Hepatocyte (in vitro differentiated cells): ENCODE data around the gene SPZ1. TPM values are rescaled to one million over a fixed set of nuclear protein-coding genes. Genes with fewer than 3 reads are reported as not detected.
A peak's percentile ranks its signal among the peaks of the same experiment; 100 is the strongest.
"Not testable (repeated sequence)": the region's sequence is repeated elsewhere in the genome, so short reads cannot be mapped to it uniquely, and the experiment has no call there.

Experiments
- DNase-seq: peaks from one replicate; pipeline ENCODE4 v3.0.0-alpha.2; 2016; ENCODE audit warnings: low spot score
- H2AFZ ChIP-seq: fragments of 200-600 bp; sonication (generic); 2 replicates; pipeline ENCODE4 v1.6.0; 2016; ENCODE audit warnings: antibody characterized with exemption, mild to moderate bottlenecking
- H3K27ac ChIP-seq: fragments of 200-600 bp; sonication (generic); 2 replicates; pipeline ENCODE4 v1.5.1; 2016; ENCODE audit warnings: mild to moderate bottlenecking
- H3K27me3 ChIP-seq: fragments of 200-600 bp; sonication (generic); 2 replicates; pipeline ENCODE4 v1.6.1; 2016
- H3K36me3 ChIP-seq: fragments of 200-600 bp; sonication (generic); replicated peaks from 2 replicates; pipeline ENCODE4 v1.5.1; 2016; ENCODE audit warnings: low read depth; ENCODE audit not compliant: insufficient read depth
- H3K4me1 ChIP-seq: fragments of 200-600 bp; sonication (generic); 2 replicates; pipeline ENCODE4 v1.5.1; 2016; ENCODE audit warnings: mild to moderate bottlenecking, moderate library complexity; ENCODE audit not compliant: insufficient read depth
- H3K4me2 ChIP-seq: fragments of 200-600 bp; sonication (generic); 2 replicates; pipeline ENCODE4 v1.6.0; 2016
- H3K4me3 ChIP-seq: fragments of 200-600 bp; sonication (generic); 2 replicates; pipeline ENCODE4 v1.5.1; 2016; ENCODE audit warnings: mild to moderate bottlenecking
- H3K79me2 ChIP-seq: fragments of 200-600 bp; sonication (generic); 2 replicates; pipeline ENCODE4 v1.6.0; 2017; ENCODE audit warnings: mild to moderate bottlenecking
- H3K9me2 ChIP-seq: fragments of 200-600 bp; sonication (generic); replicated peaks from 2 replicates; pipeline ENCODE4 v1.6.0; 2017; ENCODE audit warnings: mild to moderate bottlenecking; ENCODE audit not compliant: insufficient read depth
- H3K9me3 ChIP-seq: fragments of 200-600 bp; sonication (generic); 2 replicates; pipeline ENCODE4 v1.5.1; 2016; ENCODE audit warnings: low read depth, mild to moderate bottlenecking
- H4K20me1 ChIP-seq: fragments of 200-600 bp; sonication (generic); 2 replicates; pipeline ENCODE4 v1.6.0; 2016; ENCODE audit warnings: mild to moderate bottlenecking; ENCODE audit not compliant: insufficient read depth, poor library complexity, severe bottlenecking
- EZH2 ChIP-seq: fragments of 200-600 bp; sonication (generic); IDR thresholded peaks from 2 replicates; pipeline ENCODE4 v1.6.1; 2016; ENCODE audit warnings: antibody characterized with exemption, mild to moderate bottlenecking, borderline replicate concordance
- EZH2phosphoT487 ChIP-seq: fragments of 200-600 bp; sonication (generic); IDR thresholded peaks from one replicate; pipeline ENCODE4 v1.6.1; 2018; ENCODE audit warnings: antibody characterized with exemption, mild to moderate bottlenecking, low read depth, moderate library complexity; ENCODE audit not compliant: unreplicated experiment, severe bottlenecking
- WGBS: methylation state at CpG from one replicate; pipeline ENCODE4 v1.1.6; 2016; ENCODE audit warnings: low lambda C conversion rate; ENCODE audit errors: missing lambda C conversion rate; 5-methylcytosine and 5-hydroxymethylcytosine counted together
- polyA plus RNA-seq: library from polyadenylated mRNA; unstranded; fragments of >200 nt; fragmentation: Nextera tagmentation; extraction: Ambion mirVana; gene quantifications from 2 replicates; pipeline ENCODE4 v1.2.1, GENCODE V29; 2016
- total RNA-seq: library from RNA; depleted of rRNA; stranded (reverse); fragments of >200 nt; gene quantifications from 2 replicates; pipeline ENCODE4 v1.2.3, GENCODE V29; 2014
- TF ChIP-seq, protein P1 (sequence below): fragments of 200-600 bp; sonication (generic); IDR thresholded peaks from 2 replicates; pipeline ENCODE4 v1.5.1; 2016; ENCODE audit warnings: antibody characterized with exemption, mild to moderate bottlenecking; ENCODE audit not compliant: poor library complexity

SPZ1 gene, protein sequence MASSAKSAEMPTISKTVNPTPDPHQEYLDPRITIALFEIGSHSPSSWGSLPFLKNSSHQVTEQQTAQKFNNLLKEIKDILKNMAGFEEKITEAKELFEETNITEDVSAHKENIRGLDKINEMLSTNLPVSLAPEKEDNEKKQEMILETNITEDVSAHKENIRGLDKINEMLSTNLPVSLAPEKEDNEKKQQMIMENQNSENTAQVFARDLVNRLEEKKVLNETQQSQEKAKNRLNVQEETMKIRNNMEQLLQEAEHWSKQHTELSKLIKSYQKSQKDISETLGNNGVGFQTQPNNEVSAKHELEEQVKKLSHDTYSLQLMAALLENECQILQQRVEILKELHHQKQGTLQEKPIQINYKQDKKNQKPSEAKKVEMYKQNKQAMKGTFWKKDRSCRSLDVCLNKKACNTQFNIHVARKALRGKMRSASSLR
- total RNA-seq = not detected in 2 replicates
- not detected in 2 replicates for polyA plus RNA-seq

DNA sequence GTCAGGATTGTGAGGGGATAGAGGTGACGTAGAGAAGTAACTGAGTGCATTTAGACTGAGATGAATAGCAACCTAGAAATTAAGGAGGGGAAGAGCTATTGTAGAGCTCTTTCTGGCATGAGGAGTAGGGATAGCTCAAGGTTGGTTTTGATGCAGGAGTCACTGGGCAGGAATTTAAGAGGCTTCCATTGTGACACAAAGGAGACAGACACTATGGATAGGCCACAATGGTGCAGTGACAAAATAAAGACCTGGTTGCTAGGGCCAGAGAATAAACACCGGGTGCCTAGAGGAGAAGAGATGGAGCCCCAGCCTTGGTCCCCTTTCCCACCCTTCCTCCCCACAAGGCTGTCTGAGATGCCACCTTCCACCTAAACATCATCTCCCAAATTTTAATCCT lies at the start of gene SPZ1:
Gene SPZ1, plus strand, starts transcription at position 301 of the 400 bp plus-strand sequence. CDS start 214 bp downstream, outside the sequence.
- H3K4me1 ChIP-seq = no peaks in the 10 kb centered on the region
- no peak within 1 kb of the TSS for H3K27ac ChIP-seq
- no peaks in the 10 kb centered on the region for H3K27me3 ChIP-seq
- 69% methylated on average over 2 of the region's 2 CpGs for WGBS
- no peak for DNase-seq
- no peak for TF ChIP-seq EZH2phosphoT487
- TF ChIP-seq, protein P1, sequence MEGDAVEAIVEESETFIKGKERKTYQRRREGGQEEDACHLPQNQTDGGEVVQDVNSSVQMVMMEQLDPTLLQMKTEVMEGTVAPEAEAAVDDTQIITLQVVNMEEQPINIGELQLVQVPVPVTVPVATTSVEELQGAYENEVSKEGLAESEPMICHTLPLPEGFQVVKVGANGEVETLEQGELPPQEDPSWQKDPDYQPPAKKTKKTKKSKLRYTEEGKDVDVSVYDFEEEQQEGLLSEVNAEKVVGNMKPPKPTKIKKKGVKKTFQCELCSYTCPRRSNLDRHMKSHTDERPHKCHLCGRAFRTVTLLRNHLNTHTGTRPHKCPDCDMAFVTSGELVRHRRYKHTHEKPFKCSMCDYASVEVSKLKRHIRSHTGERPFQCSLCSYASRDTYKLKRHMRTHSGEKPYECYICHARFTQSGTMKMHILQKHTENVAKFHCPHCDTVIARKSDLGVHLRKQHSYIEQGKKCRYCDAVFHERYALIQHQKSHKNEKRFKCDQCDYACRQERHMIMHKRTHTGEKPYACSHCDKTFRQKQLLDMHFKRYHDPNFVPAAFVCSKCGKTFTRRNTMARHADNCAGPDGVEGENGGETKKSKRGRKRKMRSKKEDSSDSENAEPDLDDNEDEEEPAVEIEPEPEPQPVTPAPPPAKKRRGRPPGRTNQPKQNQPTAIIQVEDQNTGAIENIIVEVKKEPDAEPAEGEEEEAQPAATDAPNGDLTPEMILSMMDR = no peak
- TF ChIP-seq EZH2 = no peak
- no peak within 1 kb of the TSS for H2AFZ ChIP-seq
- no peak within 1 kb of the TSS for H3K4me2 ChIP-seq
- no peaks in the 10 kb centered on the region for H3K9me3 ChIP-seq
- no peaks in the 10 kb centered on the region for H3K36me3 ChIP-seq
- H4K20me1 ChIP-seq = no peaks in the 10 kb centered on the region
- H3K9me2 ChIP-seq = no peaks in the 10 kb centered on the region
- no peak within 1 kb of the TSS for H3K4me3 ChIP-seq
- H3K79me2 ChIP-seq = no peaks in the 10 kb centered on the region

DNA sequence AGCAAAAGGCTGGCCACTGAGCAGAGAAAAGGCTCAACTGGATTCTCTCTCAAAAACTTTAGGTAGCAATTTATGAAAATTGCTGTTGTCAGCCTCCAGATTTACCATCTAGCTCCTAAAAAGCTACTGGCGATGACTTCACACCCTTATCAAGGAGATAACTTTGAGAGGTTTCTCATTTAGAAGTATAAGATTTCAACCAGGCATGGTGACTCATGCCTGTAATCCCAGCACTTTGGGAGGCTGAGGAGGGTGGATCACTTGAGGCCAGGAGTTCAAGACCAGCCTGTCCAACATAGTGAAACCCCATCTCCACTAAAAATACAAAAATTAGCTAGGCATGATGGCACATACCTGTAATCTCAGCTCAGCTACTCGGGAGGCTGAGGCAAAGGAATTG lies 49.3 kb upstream of the SPZ1 start:
- DNase-seq = not testable (repeated sequence)

DNA sequence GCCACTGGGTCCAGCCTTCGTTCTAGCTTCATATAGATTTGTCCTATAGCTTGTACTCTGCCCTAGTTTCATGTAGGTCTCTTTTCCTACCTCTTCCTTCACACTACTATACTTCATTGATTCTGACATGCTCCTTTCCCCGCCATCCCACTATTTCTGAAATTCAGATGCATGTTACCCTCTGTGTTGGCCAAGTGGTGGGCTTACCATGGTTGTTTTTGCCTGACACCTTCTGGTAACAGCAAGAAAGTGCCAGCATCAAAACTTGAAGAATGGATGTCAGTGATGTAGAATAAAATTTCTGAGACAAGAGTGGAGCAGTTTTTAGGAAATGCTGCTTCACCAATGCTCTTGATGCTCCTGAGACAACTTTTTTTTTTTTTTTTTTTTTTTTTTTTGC lies 44.5 kb upstream of the SPZ1 start:
- no peak for TF ChIP-seq EZH2
- TF ChIP-seq, protein P1 = peak; percentile 53
- 95% methylated on average over 2 of the region's 2 CpGs for WGBS
- Histone ChIP-seq H3K36me3 (no peaks in the 10 kb centered on the region), H3K9me2 (no peaks in the 10 kb centered on the region), H4K20me1 (no peaks in the 10 kb centered on the region), H3K79me2 (no peaks in the 10 kb centered on the region), H3K4me3 (no peak overlapping the region), H3K27ac (no peak overlapping the region), H2AFZ (no peak overlapping the region), H3K4me1 (no peaks in the 10 kb centered on the region), H3K4me2 (no peak overlapping the region), H3K9me3 (no peaks in the 10 kb centered on the region), H3K27me3 (no peaks in the 10 kb centered on the region)
- peak; percentile 25 for DNase-seq

More for the DNA sequence above, 49.3 kb upstream of the SPZ1 start:
- not testable (repeated sequence) for H2AFZ ChIP-seq, H3K4me1 ChIP-seq, H3K27me3 ChIP-seq, H3K4me2 ChIP-seq, H4K20me1 ChIP-seq, H3K9me3 ChIP-seq, H3K27ac ChIP-seq, H3K4me3 ChIP-seq, H3K79me2 ChIP-seq, H3K9me2 ChIP-seq, H3K36me3 ChIP-seq
- WGBS = 85% methylated on average over 2 of the region's 2 CpGs

DNA sequence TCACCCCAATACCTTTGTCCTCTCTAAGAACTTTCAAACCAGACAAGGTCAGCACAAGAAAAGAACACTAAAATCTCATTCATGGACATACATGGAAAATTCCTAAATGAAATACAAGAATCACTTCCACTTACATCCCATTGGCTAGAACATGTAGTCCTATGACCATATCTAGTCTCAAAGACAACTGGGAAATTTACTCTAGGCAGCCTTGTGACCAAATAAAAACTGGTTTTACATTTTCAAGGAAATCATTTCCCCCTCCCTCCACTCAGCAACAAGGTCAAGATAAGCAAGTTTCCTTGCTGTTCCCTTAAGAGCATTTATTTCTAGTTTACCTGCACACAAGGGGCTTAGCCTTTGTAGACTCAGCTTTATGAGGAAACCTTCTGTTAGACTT lies 43.6 kb upstream of the SPZ1 start:
- Histone ChIP-seq H3K79me2 (no peaks in the 10 kb centered on the region), H4K20me1 (no peaks in the 10 kb centered on the region), H3K9me2 (no peaks in the 10 kb centered on the region), H3K27me3 (no peaks in the 10 kb centered on the region), H3K4me3 (no peak overlapping the region), H3K4me2 (no peak overlapping the region), H2AFZ (no peak overlapping the region), H3K4me1 (no peaks in the 10 kb centered on the region), H3K27ac (peak overlapping the region; percentile 43), H3K36me3 (no peaks in the 10 kb centered on the region), H3K9me3 (no peaks in the 10 kb centered on the region)
- TF ChIP-seq, protein P1 = no peak
- TF ChIP-seq EZH2phosphoT487 (no peak), EZH2 (no peak)
- DNase-seq = peak; percentile 10
